GM13976 (cell line): Measurements from ENCODE around the gene UBE2V1.
"Not testable (repeated sequence)": the region's sequence is repeated elsewhere in the genome, so short reads cannot be mapped to it uniquely, and the experiment has no call there.

Experiments used
- DNase-seq: peaks from one replicate; pipeline ENCODE4 v3.0.0; 2012; ENCODE audit warnings: low spot score
- in situ Hi-C: fragments of 300-500 bp; cut with MboI; formaldehyde crosslinking; loops from one replicate; pipeline ENCODE4 v1.12.0; 2022; ENCODE audit warnings: low sequenced_read_pairs, mixed read lengths, inconsistent platforms; ENCODE audit not compliant: unreplicated experiment
- TF ChIP-seq, protein P1 (sequence below): IDR thresholded peaks from 2 replicates; pipeline ENCODE4 v1.5.1; 2012; ENCODE audit warnings: borderline replicate concordance, mild to moderate bottlenecking; ENCODE audit not compliant: insufficient read depth; ENCODE audit errors: extremely low read depth, missing control alignments, control extremely low read depth

Gene UBE2V1

DNA sequence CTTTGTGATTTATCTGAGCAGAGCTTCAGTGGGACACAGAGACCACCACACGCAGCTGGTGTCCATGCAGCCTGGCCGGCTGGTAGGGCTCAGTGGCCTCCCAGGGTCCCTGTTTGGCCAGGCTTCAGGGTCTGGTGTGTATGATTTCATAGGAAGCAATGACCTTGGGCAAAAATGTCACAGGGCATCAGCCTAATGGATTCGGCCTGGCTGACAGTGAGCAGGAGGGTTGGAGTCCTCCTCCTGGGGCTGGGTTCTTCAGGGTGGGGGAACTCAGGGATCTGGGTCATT is 47.7 kb downstream of the UBE2V1 start:
- TF ChIP-seq, protein P1, sequence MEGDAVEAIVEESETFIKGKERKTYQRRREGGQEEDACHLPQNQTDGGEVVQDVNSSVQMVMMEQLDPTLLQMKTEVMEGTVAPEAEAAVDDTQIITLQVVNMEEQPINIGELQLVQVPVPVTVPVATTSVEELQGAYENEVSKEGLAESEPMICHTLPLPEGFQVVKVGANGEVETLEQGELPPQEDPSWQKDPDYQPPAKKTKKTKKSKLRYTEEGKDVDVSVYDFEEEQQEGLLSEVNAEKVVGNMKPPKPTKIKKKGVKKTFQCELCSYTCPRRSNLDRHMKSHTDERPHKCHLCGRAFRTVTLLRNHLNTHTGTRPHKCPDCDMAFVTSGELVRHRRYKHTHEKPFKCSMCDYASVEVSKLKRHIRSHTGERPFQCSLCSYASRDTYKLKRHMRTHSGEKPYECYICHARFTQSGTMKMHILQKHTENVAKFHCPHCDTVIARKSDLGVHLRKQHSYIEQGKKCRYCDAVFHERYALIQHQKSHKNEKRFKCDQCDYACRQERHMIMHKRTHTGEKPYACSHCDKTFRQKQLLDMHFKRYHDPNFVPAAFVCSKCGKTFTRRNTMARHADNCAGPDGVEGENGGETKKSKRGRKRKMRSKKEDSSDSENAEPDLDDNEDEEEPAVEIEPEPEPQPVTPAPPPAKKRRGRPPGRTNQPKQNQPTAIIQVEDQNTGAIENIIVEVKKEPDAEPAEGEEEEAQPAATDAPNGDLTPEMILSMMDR, result no peak
- no peak for DNase-seq
- in situ Hi-C loops, result no loop called here

DNA sequence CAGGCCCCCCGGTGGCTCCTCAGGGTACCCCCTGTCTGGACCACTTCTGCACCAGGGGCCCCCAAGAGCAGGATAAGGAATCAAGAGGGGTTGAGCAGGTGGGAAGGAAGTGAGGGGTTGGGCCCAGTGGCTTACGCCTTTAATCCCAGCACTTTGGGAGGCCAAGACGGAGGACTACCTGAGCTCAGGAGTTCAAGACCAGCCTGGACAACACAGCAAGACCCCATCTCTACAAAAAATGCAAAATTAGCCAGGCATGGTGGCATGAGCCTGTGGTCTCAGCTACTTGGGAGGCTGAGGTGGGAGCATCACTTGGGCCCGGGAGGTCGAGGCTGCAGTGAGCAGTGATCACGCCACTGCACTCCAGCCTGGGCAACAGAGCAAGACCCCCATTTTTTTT is 49.2 kb downstream of the UBE2V1 start:
- in situ Hi-C loops, DNase-seq: not testable (repeated sequence)

DNA sequence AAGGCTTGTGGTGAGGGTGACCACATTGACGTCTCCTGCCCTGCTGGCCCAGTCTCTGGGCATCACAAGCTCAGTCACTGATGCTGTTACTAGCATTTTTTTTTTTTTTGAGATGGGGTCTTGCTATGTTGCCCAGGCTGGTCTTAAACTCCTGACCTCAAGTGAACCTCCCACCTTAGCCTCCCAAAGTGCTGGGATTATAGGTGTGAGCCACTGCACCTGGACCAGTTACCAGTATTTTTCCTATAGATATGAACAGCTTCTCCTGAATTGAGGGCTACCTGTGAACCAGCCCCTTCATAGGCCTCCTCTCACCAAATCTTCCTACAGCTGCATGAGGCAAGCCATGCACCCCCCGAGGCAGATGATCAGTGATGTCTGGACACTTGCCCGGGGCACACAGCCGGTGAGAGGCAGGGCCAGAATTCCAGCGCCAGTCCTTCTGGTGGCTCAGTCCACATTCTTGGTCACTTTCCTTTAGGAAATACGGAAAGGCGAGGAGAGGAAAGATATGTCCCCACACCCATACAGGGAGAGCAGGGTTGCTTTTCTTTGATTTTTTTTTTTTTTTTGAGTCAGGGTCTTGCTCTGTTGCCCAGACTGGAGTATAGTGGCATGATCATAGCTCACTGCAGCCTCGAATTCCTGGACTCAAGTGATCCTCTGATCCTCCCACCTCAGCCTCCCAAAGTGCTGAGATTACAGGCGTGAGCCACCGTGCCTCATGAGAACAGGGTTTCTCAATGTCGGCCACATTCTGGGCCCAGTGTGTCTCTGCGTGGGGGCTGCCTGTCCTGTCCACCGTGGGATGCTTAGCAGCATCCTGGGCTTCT is 50.7 kb downstream of the UBE2V1 start:
- TF ChIP-seq, protein P1, result no peak
- in situ Hi-C loops, result no loop called here
- DNase-seq, result no peak

DNA sequence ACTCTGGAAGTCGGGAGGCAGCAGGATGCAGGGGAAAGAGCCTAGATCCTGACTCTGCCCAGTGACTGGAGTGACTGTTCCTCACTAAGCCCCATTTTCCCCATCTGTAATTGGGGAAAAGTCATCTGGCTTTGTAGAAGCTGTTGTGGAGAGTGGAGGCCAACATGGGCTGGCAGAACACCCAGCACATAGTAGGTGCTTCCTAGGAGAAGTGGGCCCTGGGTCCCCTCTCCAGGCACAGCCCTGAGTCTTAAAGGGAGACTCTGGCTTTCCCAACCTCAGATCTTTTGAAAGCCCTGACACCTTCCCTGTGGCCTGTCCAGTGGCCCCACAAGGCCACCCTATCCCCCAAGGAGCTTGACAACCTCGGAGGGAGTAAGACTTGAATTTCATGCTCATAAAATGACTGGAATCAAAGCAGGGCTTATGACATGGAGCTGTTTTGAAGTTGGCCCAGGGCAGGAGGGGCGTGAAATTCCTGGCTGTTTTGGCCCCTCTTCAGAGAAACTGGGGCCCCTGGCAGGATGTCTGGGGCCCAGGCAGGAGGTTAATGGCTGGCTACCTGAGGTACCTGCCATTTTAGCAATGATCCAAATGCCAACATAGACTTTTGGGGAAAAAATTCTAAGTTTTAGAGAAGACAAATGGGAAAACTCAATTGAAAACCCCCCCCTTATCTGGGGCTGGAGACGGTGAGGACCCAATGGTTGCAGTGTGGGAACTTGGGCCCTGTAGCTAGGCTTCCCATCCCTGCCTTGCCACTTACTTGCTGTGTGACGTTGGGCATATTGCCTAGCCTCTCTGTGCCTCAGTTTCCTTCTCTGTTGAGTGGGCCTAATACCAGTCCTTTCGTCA is 51.6 kb downstream of the UBE2V1 start:
- TF ChIP-seq, protein P1, result no peak
- no peak for DNase-seq
- in situ Hi-C loops, result no loop called here

DNA sequence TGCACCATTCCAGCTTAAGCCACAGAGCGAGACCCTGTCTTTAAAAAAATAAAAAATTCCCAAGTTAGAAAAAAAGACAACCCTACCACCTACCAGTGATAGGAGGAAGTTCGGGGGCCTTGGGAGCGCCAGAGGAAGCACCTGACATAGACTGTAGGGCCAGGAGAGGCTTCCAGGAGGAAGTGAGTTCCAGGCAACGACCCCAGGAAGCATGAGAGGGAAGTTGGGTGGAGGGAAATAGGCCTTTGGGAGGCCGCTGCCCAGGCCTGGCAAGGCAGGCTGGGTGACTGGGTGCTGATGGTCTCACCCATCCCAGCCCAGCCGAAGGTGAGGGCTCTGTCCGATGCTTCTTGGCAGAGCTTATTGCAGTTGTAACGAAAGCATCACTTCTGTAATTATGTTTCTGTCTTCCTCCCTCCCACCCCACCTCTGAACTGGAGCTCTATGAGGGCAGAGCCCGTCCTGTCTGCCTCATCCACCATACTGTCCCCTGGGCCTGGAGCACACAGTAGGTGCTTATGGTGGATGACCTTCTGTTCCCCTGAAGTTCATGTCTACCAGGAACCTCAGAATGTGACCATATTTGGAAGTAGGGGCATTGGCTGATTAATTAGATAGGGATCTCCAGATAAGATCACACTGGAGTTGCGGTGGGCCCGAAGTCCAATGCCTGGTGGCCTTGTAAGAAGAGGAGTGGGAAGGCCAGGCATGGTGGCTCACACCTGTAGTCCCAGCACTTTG is 54.1 kb downstream of the UBE2V1 start:
- TF ChIP-seq, protein P1, result no peak
- in situ Hi-C loops, result no loop called here
- DNase-seq, result no peak

DNA sequence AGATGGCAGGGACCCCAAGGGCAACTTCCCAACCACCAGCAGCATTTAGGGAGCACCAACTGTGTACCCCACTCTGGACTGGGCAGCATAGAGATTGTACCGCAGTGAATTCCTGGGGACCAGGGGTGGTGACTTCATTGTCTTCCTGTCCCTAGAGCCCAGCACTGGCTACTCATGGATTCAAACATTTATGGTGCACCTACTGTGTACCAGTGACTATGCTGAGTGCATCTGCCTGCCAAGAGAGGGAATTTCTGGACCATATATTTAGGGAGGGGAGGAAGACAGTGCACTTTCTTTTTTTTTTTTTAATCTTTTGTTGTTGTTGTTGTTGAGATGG is 55.3 kb downstream of the UBE2V1 start:
- no peak for DNase-seq
- in situ Hi-C loops, result no loop called here
- TF ChIP-seq, protein P1, result no peak
